ENCODE results near the gene SPOCD1.
"Not testable (repeated sequence)": the region's sequence is repeated elsewhere in the genome, so short reads cannot be mapped to it uniquely, and the experiment has no call there.

Gene SPOCD1

GRCh38 chr1:31828926-31829690 lies 13.3 kb upstream of the SPOCD1 start:
- no peak for DNase-seq (ENCODE audit: low read depth in 2 of 2)

- no peak for DNase-seq (ENCODE audit: low read depth in 2 of 2)
Observed at GRCh38 chr1:31828341-31828740, 12.5 kb upstream of the SPOCD1 start.

- no peak for DNase-seq (ENCODE audit: low read depth in 2 of 2)
Observed at GRCh38 chr1:31823780-31824179, 8.0 kb upstream of the SPOCD1 start.

- DNase-seq (ENCODE audit: low read depth in 2 of 2) = no peak
Observed at GRCh38 chr1:31822766-31823165, 6.9 kb upstream of the SPOCD1 start.

GRCh38 chr1:31820196-31820595 lies 4.4 kb upstream of the SPOCD1 start:
- not testable (repeated sequence) for DNase-seq (ENCODE audit: low read depth in 2 of 2)

GRCh38 chr1:31818206-31818605 lies 2.4 kb upstream of the SPOCD1 start:
- DNase-seq (ENCODE audit: low read depth in 2 of 2) = no peak

GRCh38 chr1:31816947-31817346 lies 1.1 kb upstream of the SPOCD1 start:
- DNase-seq (ENCODE audit: low read depth in 2 of 2) = not testable (repeated sequence)

GRCh38 chr1:31816501-31816900 lies 679 bp upstream of the SPOCD1 start:
- DNase-seq (ENCODE audit: low read depth in 2 of 2) = not testable (repeated sequence)

GRCh38 chr1:31815307-31815645 lies 546 bp downstream of the SPOCD1 start:
- no peak for DNase-seq (ENCODE audit: low read depth in 2 of 2)

- no peak for DNase-seq (ENCODE audit: low read depth in 2 of 2)
Observed at GRCh38 chr1:31814631-31815306, 1.1 kb downstream of the SPOCD1 start.

- DNase-seq (ENCODE audit: low read depth in 2 of 2) = no peak
Observed at GRCh38 chr1:31814041-31814511, 1.7 kb downstream of the SPOCD1 start.

- DNase-seq (ENCODE audit: low read depth in 2 of 2) = no peak
Observed at GRCh38 chr1:31812158-31812829, 3.5 kb downstream of the SPOCD1 start.

GRCh38 chr1:31811605-31812004 lies 4.2 kb downstream of the SPOCD1 start:
- DNase-seq (ENCODE audit: low read depth in 2 of 2) = no peak

- no peak for DNase-seq (ENCODE audit: low read depth in 2 of 2)
Observed at GRCh38 chr1:31809698-31810097, 6.1 kb downstream of the SPOCD1 start.

- DNase-seq (ENCODE audit: low read depth in 2 of 2) = no peak
Observed at GRCh38 chr1:31807273-31808048, 8.4 kb downstream of the SPOCD1 start.

GRCh38 chr1:31805318-31805717 lies 10.5 kb downstream of the SPOCD1 start:
- no peak for DNase-seq (ENCODE audit: low read depth in 2 of 2)

- no peak for DNase-seq (ENCODE audit: low read depth in 2 of 2)
Observed at GRCh38 chr1:31804098-31804497, 11.7 kb downstream of the SPOCD1 start.

GRCh38 chr1:31803610-31804009 lies 12.2 kb downstream of the SPOCD1 start:
- DNase-seq (ENCODE audit: low read depth in 2 of 2) = no peak

GRCh38 chr1:31802190-31803150 lies 13.4 kb downstream of the SPOCD1 start:
- DNase-seq (ENCODE audit: low read depth in 2 of 2) = no peak

- DNase-seq (ENCODE audit: low read depth in 2 of 2) = no peak
Observed at GRCh38 chr1:31801458-31801857, 14.4 kb downstream of the SPOCD1 start.

GRCh38 chr1:31800674-31800967 lies 15.2 kb downstream of the SPOCD1 start:
- no peak for DNase-seq (ENCODE audit: low read depth in 2 of 2)

All from stimulated activated CD4-positive, alpha-beta T cell treated with anti-CD3 and anti-CD28 coated beads, Interleukin-1b, Interleukin-23, amount 100 ng/mL, for 4 hours (primary cell).